ENCODE data around the gene PAFAH1B2.

DNA sequence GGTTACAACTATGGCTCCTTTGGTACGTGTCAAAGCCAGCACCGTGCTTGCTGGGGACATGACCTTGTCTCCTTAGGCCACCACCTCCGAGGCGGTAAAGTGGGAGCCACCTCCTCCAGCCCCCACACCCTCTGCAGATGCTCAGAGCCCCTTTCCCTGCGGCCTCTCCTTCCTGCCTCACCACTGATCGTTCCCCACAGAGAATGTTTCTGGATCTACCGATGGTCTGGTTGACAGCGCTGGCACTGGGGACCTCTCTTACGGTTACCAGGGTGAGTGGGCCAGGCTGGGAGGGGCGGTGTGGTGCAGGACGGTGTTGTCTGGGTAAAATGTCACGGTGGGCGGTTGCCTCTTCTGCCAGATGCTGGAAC, 43.3 kb downstream of the PAFAH1B2 start:
- TF ChIP-seq CTCF (conservative IDR thresholded peaks at IDR 0.05) (no peak), EZH2 (IDR thresholded peaks at IDR 0.05; ENCODE audit: low read depth) (no peak)
